CD4-positive, CD25-positive, alpha-beta regulatory T cell (primary cell): Measurements from ENCODE around the gene SLC39A1. TPM values are rescaled to one million over a fixed set of nuclear protein-coding genes. Genes with fewer than 3 reads are reported as not detected.

Experiments used
- polyA plus RNA-seq, 4 donors: library from polyadenylated mRNA; unstranded; fragments of 300-500 nt; fragmentation: Illumina TruSeq; gene quantifications; one replicate each; pipeline ENCODE4 v1.2.3, GENCODE V29; 2021
- total RNA-seq: library from RNA; stranded (reverse); gene quantifications from one replicate; pipeline ENCODE4 v1.2.3, GENCODE V29; 2022

Gene SLC39A1
- total and polyA plus RNA-seq, 5 donors from 2014 or later, result 15.8 to 42.1 (median 35.0) TPM

Other genes starting within 250 kb of the SLC39A1 start
- 39.5 TPM for gene INTS3, start 235.5 kb downstream of the SLC39A1 start, total RNA-seq
- gene INTS3, start 235.5 kb downstream of the SLC39A1 start, polyA plus RNA-seq, result 1 to 10 TPM; 6.9 to 9.4 (median 8.1) TPM
- 8.3 TPM for gene SLC27A3, start 188.1 kb downstream of the SLC39A1 start, total RNA-seq
- 1 to 10 TPM; 5.4 to 8.3 (median 5.9) TPM for gene SLC27A3, start 188.1 kb downstream of the SLC39A1 start, polyA plus RNA-seq
- gene GATAD2B, start 40.6 kb downstream of the SLC39A1 start, total RNA-seq, result 81.5 TPM
- 1 to 10 TPM; 2.9 to 4.5 (median 3.3) TPM for gene GATAD2B, start 40.6 kb downstream of the SLC39A1 start, polyA plus RNA-seq
- gene DENND4B, start 16.8 kb downstream of the SLC39A1 start, total RNA-seq, result 133 TPM
- 10 to 100 TPM; 11.2 to 21.2 (median 13.6) TPM for gene DENND4B, start 16.8 kb downstream of the SLC39A1 start, polyA plus RNA-seq
- gene CRTC2, start 4.9 kb downstream of the SLC39A1 start, total RNA-seq, result 145 TPM
- gene CRTC2, start 4.9 kb downstream of the SLC39A1 start, polyA plus RNA-seq, result 10 to 100 TPM; 13.6 to 32.6 (median 26.0) TPM
- gene CREB3L4, start 4.4 kb upstream of the SLC39A1 start, total RNA-seq, result 2.5 TPM
- 1 to 10 TPM in 3 of 4 donors, under 1 TPM in 1; 0.90 to 5.4 (median 3.3) TPM for gene CREB3L4, start 4.4 kb upstream of the SLC39A1 start, polyA plus RNA-seq
- gene JTB, start 14.1 kb upstream of the SLC39A1 start, total RNA-seq, result 93.8 TPM
- gene JTB, start 14.1 kb upstream of the SLC39A1 start, polyA plus RNA-seq, result 100 to 1,000 TPM; 334 to 378 (median 356) TPM
- gene RAB13, start 22.8 kb upstream of the SLC39A1 start, total RNA-seq, result 0.57 TPM
- not detected for gene RAB13, start 22.8 kb upstream of the SLC39A1 start, polyA plus RNA-seq
- gene RPS27, start 27.2 kb upstream of the SLC39A1 start, total RNA-seq, result 4,265 TPM
- gene RPS27, start 27.2 kb upstream of the SLC39A1 start, polyA plus RNA-seq, result over 10,000 TPM; 16,500 to 24,850 (median 17,978) TPM
- gene NUP210L, start 191.5 kb upstream of the SLC39A1 start, total RNA-seq, result 0.10 TPM
- gene NUP210L, start 191.5 kb upstream of the SLC39A1 start, polyA plus RNA-seq, result under 1 TPM in 2 of 4 donors, not detected in 2; 0.02 to 0.17 TPM
- gene TPM3, start 228.6 kb upstream of the SLC39A1 start, total RNA-seq, result 412 TPM
- 1,000 to 10,000 TPM in 1 of 4 donors, 100 to 1,000 TPM in 3; 780 to 1,027 (median 844) TPM for gene TPM3, start 228.6 kb upstream of the SLC39A1 start, polyA plus RNA-seq
- not detected for gene CFAP141, start 242.8 kb upstream of the SLC39A1 start, total RNA-seq
- not detected for gene CFAP141, start 242.8 kb upstream of the SLC39A1 start, polyA plus RNA-seq